Measurements from ENCODE around the gene CLCNKA. TPM values are rescaled to one million over a fixed set of nuclear protein-coding genes. Genes with fewer than 3 reads are reported as not detected.
"Not testable (repeated sequence)": the region's sequence is repeated elsewhere in the genome, so short reads cannot be mapped to it uniquely, and the experiment has no call there.

The CLCNKA gene
- polyA plus RNA-seq, 3 donors from 2014 or later = not detected

DNA sequence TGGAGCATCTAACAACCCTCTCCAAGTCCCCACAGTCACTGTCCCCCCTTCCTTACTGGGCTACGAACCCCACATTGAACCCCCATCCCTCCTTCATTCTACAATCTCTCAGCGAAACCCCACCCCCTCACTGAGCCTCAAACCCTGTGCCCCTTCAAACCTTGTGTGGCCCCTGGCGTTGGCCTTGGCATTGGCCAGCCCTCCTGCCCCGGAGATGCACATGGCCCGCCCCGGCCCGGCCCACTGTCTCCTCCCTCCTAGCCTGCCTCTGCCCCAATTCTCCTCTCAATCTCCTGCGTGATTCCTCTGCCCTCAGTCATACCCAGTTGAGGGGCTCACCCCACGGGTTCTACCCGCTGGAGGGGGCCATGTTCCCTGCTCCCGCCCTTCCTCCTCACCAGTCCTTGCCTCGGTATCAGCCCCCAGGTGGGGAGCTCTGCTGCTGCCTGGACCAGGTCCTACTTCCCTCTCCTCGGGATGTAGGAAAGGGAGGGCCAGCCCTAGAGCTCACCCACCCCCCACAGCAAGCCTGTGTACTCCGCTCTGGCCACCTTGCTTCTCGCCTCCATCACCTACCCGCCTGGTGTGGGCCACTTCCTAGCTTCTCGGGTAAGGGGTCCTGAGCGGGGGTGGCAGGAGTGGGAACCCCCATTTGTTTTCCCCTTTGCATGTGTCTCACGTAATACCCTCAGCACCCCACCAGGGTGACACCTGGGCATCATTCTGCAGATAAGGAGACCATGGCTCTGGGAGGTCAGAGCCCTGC is 6.6 kb downstream of the CLCNKA start:
- Mint-ChIP-seq H3K27me3 (ENCODE audit: low read depth in 3 of 3) (peaks cover 0 to 5% (median 4%) of the 10 kb centered on the region in 3 donors), H3K4me3 (no peak overlapping the region), H3K4me1 (peaks cover 0 to 2% of the 10 kb centered on the region in 2 donors), H3K27ac (no peak overlapping the region), H3K36me3 (no peaks in the 10 kb centered on the region), H3K9me3 (no peaks in the 10 kb centered on the region)
- no peak for DNase-seq

DNA sequence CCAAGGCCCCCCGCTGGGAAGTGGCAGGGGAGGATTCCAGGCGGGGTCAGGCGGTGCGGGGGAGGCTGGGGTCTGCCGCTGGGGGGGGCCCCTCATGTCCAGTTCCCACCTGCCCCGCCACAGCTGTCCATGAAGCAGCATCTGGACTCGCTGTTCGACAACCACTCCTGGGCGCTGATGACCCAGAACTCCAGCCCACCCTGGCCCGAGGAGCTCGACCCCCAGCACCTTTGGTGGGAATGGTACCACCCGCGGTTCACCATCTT is 7.1 kb downstream of the CLCNKA start:
- not testable (repeated sequence) for H3K27me3 Mint-ChIP-seq (ENCODE audit: low read depth in 3 of 3); H3K4me3 Mint-ChIP-seq; H3K9me3 Mint-ChIP-seq; H3K4me1 Mint-ChIP-seq; H3K36me3 Mint-ChIP-seq; H3K27ac Mint-ChIP-seq; DNase-seq

DNA sequence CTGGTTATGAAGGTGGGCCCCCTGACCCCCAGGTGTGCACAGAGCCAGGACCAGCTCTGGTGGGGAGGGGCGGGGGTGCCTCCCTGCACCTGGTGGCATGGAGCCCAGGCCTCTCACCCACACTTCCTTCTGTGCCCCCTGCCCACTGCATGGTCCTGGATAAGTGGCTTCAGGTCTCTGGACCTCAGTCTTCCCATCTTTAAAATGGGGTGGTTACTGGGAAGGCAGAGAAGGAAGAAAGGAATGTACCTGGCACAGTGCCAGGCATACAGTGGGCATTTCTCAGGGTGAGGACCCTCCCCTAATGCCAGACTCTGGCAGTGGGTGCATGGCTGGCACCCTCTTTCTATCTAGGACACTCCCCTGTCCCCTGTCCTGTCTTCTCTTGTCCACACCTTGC is 7.5 kb downstream of the CLCNKA start:
- peak overlapping the region in 1 of 5 donors; percentile 42 for H3K4me3 Mint-ChIP-seq
- DNase-seq = no peak
- no peak overlapping the region for H3K27ac Mint-ChIP-seq
- H3K36me3 Mint-ChIP-seq = no peaks in the 10 kb centered on the region
- H3K9me3 Mint-ChIP-seq = no peaks in the 10 kb centered on the region
- H3K4me1 Mint-ChIP-seq = peaks cover 0 to 2% of the 10 kb centered on the region in 2 donors
- H3K27me3 Mint-ChIP-seq (ENCODE audit: low read depth in 3 of 3) = peaks cover 0 to 5% (median 2%) of the 10 kb centered on the region in 3 donors

DNA sequence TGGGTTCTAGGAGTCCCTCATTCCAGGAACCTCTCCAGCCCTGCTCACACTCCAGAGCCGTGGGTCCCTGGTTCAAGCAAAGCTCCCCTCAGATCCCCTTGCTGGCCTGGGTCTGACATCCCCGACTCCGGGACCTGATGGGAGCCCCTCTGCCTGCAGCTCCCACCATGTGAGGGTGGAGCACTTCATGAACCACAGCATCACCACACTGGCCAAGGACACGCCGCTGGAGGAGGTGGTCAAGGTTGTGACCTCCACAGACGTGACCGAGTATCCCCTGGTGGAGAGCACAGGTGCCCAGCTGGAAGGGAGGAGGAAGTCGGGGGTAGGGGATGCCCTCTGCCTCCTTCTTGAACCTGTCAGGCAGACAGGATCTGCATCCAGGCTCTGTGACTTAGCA is 9.7 kb downstream of the CLCNKA start:
- no peak for DNase-seq
- Mint-ChIP-seq H3K4me3 (no peak overlapping the region), H3K4me1 (peaks cover 0 to 2% of the 10 kb centered on the region in 2 donors), H3K27ac (no peak overlapping the region), H3K27me3 (ENCODE audit: low read depth in 3 of 3) (peaks cover 0 to 5% (median 2%) of the 10 kb centered on the region in 3 donors), H3K36me3 (no peaks in the 10 kb centered on the region), H3K9me3 (no peaks in the 10 kb centered on the region)

DNA sequence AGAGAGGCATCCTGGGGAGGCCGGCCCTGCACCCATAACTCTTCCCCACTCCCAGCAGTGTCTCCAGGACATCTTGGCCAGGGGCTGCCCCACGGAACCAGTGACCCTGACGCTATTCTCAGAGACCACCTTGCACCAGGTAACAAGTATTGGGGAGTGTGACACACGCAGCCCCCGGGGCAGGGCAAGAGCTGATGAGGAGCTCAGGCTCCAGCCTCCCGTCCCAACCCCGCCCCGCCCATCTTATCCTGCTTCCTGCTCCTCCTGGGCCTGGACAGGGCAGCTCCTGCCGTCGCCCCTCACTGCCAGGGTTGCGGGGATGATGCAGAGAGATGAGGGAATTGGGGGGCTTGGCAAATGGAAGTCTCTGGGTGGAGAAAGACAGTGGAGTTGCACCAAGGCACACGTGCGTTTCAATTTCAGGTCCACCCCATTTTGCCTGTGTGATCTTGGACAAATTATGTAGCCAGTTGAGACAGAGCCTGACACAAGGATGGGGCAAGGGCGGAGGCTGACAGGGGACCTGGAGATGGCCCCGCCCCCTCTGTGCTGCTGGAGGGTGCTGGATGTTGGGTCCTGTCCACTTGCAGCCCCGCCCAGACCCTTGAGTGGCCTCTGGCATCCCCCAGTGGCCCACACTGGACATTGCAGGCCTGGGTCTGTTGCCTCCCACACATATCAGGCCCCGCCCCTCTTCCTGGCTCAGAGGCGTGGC is 10.7 kb downstream of the CLCNKA start:
- Mint-ChIP-seq H3K4me3 (no peak overlapping the region), H3K4me1 (peaks cover 0 to 2% of the 10 kb centered on the region in 2 donors), H3K27ac (no peak overlapping the region), H3K27me3 (ENCODE audit: low read depth in 3 of 3) (peaks cover 1 to 8% (median 5%) of the 10 kb centered on the region in 3 donors), H3K9me3 (no peaks in the 10 kb centered on the region), H3K36me3 (no peaks in the 10 kb centered on the region)
- DNase-seq = peak; percentile 36 to 47 (median 40)

DNA sequence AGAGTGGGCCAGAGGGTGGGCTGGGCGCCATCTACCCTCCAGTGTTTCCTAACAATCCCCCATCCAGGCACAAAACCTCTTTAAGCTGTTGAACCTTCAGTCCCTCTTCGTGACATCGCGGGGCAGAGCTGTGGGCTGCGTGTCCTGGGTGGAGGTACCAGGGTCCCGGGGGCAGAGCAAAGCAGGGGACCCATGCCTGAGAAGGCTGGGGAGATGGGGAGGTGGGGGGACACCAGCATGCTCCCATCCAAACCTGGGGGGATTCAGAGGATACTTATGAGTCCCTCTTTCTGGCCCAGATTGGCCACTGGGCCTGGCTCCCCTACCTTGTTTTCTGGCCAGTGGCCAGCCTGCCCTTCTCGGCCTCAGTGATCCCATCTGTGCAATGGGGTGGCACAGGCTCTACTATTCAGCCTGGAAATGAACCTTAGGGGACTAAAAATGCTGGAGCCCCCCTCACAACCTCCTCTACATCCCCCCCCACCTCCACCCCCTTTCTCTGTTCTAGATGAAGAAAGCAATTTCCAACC is 11.3 kb downstream of the CLCNKA start:
- not testable (repeated sequence) for H3K4me3 Mint-ChIP-seq; H3K36me3 Mint-ChIP-seq; H3K27me3 Mint-ChIP-seq (ENCODE audit: low read depth in 3 of 3); DNase-seq; H3K27ac Mint-ChIP-seq; H3K9me3 Mint-ChIP-seq; H3K4me1 Mint-ChIP-seq

DNA sequence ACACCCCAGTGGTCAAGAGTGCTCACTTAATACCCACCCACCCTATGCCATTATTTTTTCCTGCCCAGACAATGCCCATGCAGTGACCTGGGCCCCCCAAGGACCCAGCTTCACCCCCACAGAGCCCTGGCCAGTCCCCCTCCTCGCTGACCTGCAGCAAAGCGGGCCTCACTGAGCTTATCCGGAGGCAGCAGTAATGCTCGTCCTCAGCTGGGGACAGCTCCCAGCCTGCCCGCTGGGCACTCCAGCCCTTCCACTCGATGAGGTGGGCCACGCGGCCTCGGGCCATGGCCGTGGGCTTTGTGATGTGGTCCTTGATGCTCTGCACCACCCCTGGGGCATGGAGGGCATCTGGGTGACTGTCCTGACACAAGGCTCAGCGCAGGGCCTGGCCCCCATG is 14.6 kb downstream of the CLCNKA start:
- H3K9me3 Mint-ChIP-seq, H3K4me3 Mint-ChIP-seq, H3K36me3 Mint-ChIP-seq: not testable (repeated sequence)

DNA sequence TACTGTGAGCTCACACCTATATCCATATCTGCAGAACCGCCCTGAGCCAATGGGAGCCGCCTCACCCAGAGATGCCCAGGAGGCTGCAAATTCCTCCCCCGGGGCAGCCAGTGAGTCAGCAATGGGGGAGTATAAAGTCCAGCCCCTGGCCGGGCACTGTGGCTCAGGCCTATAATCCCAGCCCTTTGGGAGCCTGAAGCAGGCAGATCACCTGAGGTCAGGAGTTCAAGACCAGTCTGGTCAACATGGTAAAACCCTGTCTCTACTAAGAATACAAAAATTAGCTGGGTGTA is 16.7 kb downstream of the CLCNKA start:
- no peaks in the 10 kb centered on the region for H3K36me3 Mint-ChIP-seq
- no peak for DNase-seq
- H3K9me3 Mint-ChIP-seq = no peaks in the 10 kb centered on the region
- no peak overlapping the region for H3K27ac Mint-ChIP-seq
- no peak overlapping the region for H3K4me3 Mint-ChIP-seq
- no peaks in the 10 kb centered on the region for H3K4me1 Mint-ChIP-seq
- peaks cover 3 to 7% (median 3%) of the 10 kb centered on the region in 3 donors for H3K27me3 Mint-ChIP-seq (ENCODE audit: low read depth in 3 of 3)

More for the DNA sequence above, 14.6 kb downstream of the CLCNKA start:
- DNase-seq; H3K4me1 Mint-ChIP-seq; H3K27me3 Mint-ChIP-seq (ENCODE audit: low read depth in 3 of 3); H3K27ac Mint-ChIP-seq: not testable (repeated sequence)

DNA sequence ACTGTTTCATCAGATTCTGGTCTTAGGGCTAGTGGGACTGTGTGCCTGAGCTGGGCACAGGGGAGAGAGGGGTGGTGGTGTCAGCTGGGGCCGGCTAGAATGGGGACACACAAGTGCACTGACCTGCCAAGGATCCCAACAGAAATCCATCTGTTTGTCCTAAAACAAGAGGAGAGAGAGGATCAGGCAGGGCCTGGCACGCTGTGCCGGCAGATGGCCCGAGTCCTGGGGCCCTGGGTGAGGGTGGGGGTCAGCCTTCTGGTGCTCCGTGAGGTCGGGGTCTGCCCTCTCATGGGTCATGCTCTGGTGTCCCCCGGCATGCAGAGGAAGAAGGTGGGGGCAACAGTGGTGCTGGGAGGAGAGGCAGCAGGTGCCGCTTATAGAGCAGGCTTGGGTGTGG is 18.0 kb downstream of the CLCNKA start:
- not testable (repeated sequence) for H3K4me1 Mint-ChIP-seq
- H3K27me3 Mint-ChIP-seq (ENCODE audit: low read depth in 3 of 3) = peaks cover 3 to 11% (median 3%) of the 10 kb centered on the region in 3 donors

DNA sequence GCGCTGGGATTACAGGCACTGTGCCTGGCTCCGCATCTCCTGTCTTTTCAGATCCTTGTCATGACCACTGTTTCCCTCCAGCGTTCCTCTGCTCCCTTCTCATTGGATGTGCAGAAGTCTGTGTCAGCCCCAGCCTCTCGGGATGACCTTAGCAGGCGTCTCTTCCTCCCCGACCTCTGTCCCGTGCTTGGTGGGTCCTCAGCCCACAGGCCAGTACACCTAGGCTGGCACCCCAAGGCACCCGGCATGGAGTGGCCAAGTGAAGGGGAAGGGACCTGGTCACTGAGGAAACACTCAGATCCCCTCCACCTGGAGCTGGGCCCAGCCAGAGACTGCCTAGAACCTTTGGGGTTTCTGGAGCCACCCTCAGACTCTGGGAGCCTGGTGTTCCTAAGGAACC is 19.4 kb downstream of the CLCNKA start:
- no peaks in the 10 kb centered on the region for H3K9me3 Mint-ChIP-seq
- no peaks in the 10 kb centered on the region for H3K4me1 Mint-ChIP-seq
- H3K27ac Mint-ChIP-seq = no peak overlapping the region
- H3K4me3 Mint-ChIP-seq = no peak overlapping the region
- no peak for DNase-seq
- H3K27me3 Mint-ChIP-seq (ENCODE audit: low read depth in 3 of 3) = peaks cover 5 to 11% (median 7%) of the 10 kb centered on the region in 3 donors
- no peaks in the 10 kb centered on the region for H3K36me3 Mint-ChIP-seq

More for the DNA sequence above, 18.0 kb downstream of the CLCNKA start:
- H3K27ac Mint-ChIP-seq, H3K9me3 Mint-ChIP-seq, H3K4me3 Mint-ChIP-seq, DNase-seq, H3K36me3 Mint-ChIP-seq: not testable (repeated sequence)

DNA sequence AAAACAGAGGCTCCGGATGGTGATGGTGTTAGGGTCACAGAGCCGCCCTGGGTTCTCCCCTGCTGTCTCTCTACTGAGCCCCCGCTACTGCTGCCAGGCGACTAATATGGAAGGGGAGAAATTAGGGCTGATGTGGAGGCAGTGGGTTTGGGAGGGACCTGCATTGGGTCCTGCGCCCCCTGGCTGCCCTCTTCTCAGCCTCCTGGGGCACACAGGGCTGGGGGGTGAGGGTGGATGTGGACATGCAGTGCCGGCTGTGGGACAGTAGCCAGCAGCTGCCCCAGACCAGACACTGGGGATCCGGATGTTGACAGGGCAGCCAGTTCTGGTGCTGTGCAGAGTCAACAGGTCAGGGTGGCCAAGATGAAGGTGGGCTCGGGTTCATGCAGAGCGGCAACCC is 20.3 kb downstream of the CLCNKA start:
- Mint-ChIP-seq H3K27me3 (ENCODE audit: low read depth in 3 of 3) (peaks cover 5 to 8% (median 7%) of the 10 kb centered on the region in 3 donors), H3K27ac (no peak overlapping the region), H3K36me3 (no peaks in the 10 kb centered on the region), H3K4me3 (no peak overlapping the region), H3K4me1 (no peaks in the 10 kb centered on the region), H3K9me3 (no peaks in the 10 kb centered on the region)
- DNase-seq = no peak

DNA sequence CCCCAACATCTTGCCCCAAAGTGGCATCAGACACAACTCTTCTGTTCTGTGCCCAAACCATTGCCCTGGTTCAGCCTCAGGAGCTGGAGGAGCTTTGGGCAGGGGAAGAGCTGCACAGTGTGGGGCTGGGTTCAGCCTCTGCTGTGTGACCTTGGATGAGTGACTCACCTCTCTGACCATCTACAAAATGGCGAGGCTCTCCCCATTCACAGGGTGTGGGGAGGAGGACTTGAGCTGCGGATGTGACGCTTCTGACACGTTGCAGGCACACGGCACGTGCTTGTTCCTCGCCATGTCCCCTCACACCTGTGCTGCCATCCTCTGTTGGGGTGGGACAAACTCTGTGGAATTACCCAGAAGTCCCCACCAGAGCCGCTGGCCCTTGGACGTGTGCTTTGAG is 20.8 kb downstream of the CLCNKA start:
- H3K27me3 Mint-ChIP-seq (ENCODE audit: low read depth in 3 of 3); H3K9me3 Mint-ChIP-seq; DNase-seq; H3K27ac Mint-ChIP-seq; H3K4me1 Mint-ChIP-seq; H3K36me3 Mint-ChIP-seq; H3K4me3 Mint-ChIP-seq: not testable (repeated sequence)

DNA sequence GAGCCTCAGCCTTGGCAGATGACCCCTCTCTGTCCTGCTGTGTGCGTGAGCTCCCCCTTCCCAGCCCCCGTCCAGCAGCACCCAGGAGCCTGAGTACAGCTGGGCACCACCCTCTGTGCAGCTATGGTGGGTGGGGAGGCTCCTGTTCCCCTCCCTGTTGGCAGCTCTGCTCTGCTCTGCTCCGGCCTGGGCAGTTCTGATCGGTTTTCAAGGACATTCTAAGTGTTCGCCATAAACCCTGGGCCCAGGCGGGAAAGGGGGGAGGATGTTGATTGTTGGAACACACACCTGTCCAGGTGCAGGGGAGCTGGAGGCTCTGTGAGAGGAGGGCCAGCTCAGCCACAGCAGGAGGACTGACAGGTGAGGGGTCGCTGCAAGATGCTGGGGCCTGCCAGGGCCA is 21.7 kb downstream of the CLCNKA start, which contains the start of gene CLCNKB:
Gene CLCNKB (plus strand): TSS at position 262 of the 400 bp plus-strand sequence. CDS start 711 bp downstream, outside the sequence.
- no peak for DNase-seq
- H3K27ac Mint-ChIP-seq = no peak within 1 kb of the TSS
- H3K9me3 Mint-ChIP-seq = no peaks in the 10 kb centered on the region
- no peaks in the 10 kb centered on the region for H3K36me3 Mint-ChIP-seq
- H3K4me1 Mint-ChIP-seq = no peaks in the 10 kb centered on the region
- peaks cover 2 to 8% (median 5%) of the 10 kb centered on the region in 3 donors for H3K27me3 Mint-ChIP-seq (ENCODE audit: low read depth in 3 of 3)
- H3K4me3 Mint-ChIP-seq = no peak within 1 kb of the TSS

DNA sequence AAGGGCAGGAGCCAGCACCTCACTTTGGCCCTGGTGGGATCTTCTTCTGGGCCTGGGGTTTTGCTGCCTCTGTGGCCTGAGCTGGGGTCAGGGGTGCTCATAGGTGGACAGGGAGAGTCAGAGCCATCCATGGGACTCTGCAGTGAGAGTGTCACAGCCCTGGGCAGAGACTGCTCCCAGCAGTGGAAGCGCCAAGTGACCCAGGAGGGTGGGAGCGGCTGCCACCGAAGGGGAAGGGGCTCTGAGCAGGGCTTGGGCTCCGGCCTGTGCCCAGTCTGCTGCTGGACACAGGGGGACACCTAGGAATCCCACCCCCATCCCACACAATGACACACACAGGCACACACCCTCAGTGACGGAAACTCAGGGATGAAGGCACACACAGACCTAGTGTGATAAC is 22.1 kb downstream of the CLCNKA start:
- H3K9me3 Mint-ChIP-seq = no peaks in the 10 kb centered on the region
- no peaks in the 10 kb centered on the region for H3K4me1 Mint-ChIP-seq
- no peak overlapping the region for H3K4me3 Mint-ChIP-seq
- H3K27ac Mint-ChIP-seq = no peak overlapping the region
- peaks cover 2 to 8% (median 5%) of the 10 kb centered on the region in 3 donors for H3K27me3 Mint-ChIP-seq (ENCODE audit: low read depth in 3 of 3)
- H3K36me3 Mint-ChIP-seq = no peaks in the 10 kb centered on the region
- DNase-seq = no peak
